Measurements from ENCODE around the gene COG1.

Gene COG1

DNA sequence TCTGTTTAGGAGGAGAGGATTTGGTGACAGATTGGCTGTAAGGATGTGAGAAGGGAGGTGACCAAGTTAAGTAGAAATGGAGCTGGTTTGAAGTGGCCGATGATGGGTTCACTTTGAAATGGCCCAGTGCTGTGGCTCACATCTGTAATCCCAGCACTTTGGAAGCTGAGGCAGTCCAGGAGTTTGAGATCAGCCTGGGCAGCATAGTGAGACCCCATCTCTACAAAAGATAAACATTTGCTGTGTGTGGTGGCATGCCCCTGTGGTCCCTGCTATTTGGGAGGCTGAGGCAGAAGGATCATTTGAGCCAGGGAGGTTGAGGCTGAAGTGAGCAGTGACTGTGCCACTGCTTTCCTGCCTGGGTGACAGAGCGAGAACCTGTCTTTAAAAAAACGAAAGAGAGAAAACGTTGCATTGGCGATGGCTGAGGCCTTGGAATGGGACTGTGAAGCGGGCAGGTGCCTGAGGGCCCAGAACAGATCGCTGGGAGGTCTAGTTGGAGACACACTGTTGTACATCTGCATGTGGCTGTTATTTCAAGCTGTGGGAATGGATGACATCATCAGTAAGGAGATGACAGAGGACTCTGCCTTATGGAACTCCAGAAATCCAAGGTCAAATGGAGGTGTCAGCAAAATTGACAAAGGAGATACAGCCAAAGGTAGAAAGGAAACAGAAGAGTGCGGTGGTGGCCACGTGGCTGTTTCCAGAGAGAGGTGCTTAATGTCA, 5.5 kb downstream of the COG1 start:
- Histone ChIP-seq H3K27me3 (ENCODE audit: control insufficient read depth in 1 of 2, insufficient read depth in 1 of 2, low read length in 2 of 2) (no peaks in the 10 kb centered on the region), H2AK5ac (ENCODE audit: low read length, severe bottlenecking) (no peak overlapping the region)
- WGBS: 96% methylated on average over 7 of the region's 9 CpGs

GRCh38 chr17:73198930-73199260, 6.0 kb downstream of the COG1 start:
- Histone ChIP-seq H4K91ac (ENCODE audit: low read length) (no peak overlapping the region), H3K18ac (ENCODE audit: low read depth in 1 of 2, low read length in 2 of 2) (no peak overlapping the region), H3K4me3 (ENCODE audit: insufficient read depth in 1 of 2, low read depth in 1 of 2, low read length in 2 of 2) (no peak overlapping the region), H3K9me3 (ENCODE audit: control insufficient read depth, low read length) (no peaks in the 10 kb centered on the region), H3K9ac (ENCODE audit: low read length) (no peak overlapping the region), H2AFZ (ENCODE audit: low read depth, low read length) (no peak overlapping the region), H2BK120ac (ENCODE audit: low read depth, low read length) (no peak overlapping the region), H2AK5ac (ENCODE audit: low read length, severe bottlenecking) (no peak overlapping the region), H3K27ac (ENCODE audit: low read length, poor library complexity, severe bottlenecking) (no peak overlapping the region), H2BK5ac (ENCODE audit: low read depth, low read length, poor library complexity, severe bottlenecking) (no peak overlapping the region), H3K27me3 (ENCODE audit: control insufficient read depth in 1 of 2, insufficient read depth in 1 of 2, low read length in 2 of 2) (no peaks in the 10 kb centered on the region), H3K36me3 (ENCODE audit: control insufficient read depth in 1 of 2, insufficient read depth in 2 of 2, low read depth in 1 of 2, low read length in 2 of 2) (peaks cover 62 to 78% of the 10 kb centered on the region in 2 experiments), H4K8ac (ENCODE audit: low read length) (no peak overlapping the region), H3K4ac (ENCODE audit: low read depth in 1 of 2, low read length in 2 of 2) (no peak overlapping the region), H3K79me1 (replicated peaks; ENCODE audit: low read length, poor library complexity, severe bottlenecking) (peaks cover 43% of the 10 kb centered on the region), H2BK12ac (ENCODE audit: low read length in 2 of 2) (no peak overlapping the region), H2BK15ac (ENCODE audit: low read depth, poor library complexity, severe bottlenecking) (no peak overlapping the region), H3K14ac (ENCODE audit: low read length in 2 of 2) (no peak overlapping the region), H3K4me2 (ENCODE audit: low read length, poor library complexity, severe bottlenecking) (no peak overlapping the region), H3K23ac (ENCODE audit: low read length in 2 of 2) (no peak overlapping the region), H3K4me1 (ENCODE audit: control insufficient read depth, insufficient read depth, low read depth, low read length) (peaks cover 18% of the 10 kb centered on the region)
- WGBS: 97% methylated on average over 6 of the region's 7 CpGs
- DNase-seq: no peak

More for the DNA sequence above, 5.5 kb downstream of the COG1 start:
- no peak overlapping the region for H2BK12ac ChIP-seq (ENCODE audit: low read length in 2 of 2)
- H4K91ac ChIP-seq (ENCODE audit: low read length): no peak overlapping the region
- H2BK15ac ChIP-seq (ENCODE audit: low read depth, poor library complexity, severe bottlenecking): no peak overlapping the region
- no peak overlapping the region for H3K27ac ChIP-seq (ENCODE audit: low read length, poor library complexity, severe bottlenecking)
- no peak overlapping the region for H3K18ac ChIP-seq (ENCODE audit: low read depth in 1 of 2, low read length in 2 of 2)
- H3K79me1 ChIP-seq (replicated peaks; ENCODE audit: low read length, poor library complexity, severe bottlenecking): peaks cover 45% of the 10 kb centered on the region
- H3K9ac ChIP-seq (ENCODE audit: low read length): no peak overlapping the region
- H2BK120ac ChIP-seq (ENCODE audit: low read depth, low read length): no peak overlapping the region
- H3K14ac ChIP-seq (ENCODE audit: low read length in 2 of 2): no peak overlapping the region
- no peak overlapping the region for H2AFZ ChIP-seq (ENCODE audit: low read depth, low read length)
- H3K36me3 ChIP-seq (ENCODE audit: control insufficient read depth in 1 of 2, insufficient read depth in 2 of 2, low read depth in 1 of 2, low read length in 2 of 2): peaks cover 59 to 73% of the 10 kb centered on the region in 2 experiments
- H4K8ac ChIP-seq (ENCODE audit: low read length): no peak overlapping the region
- no peak for DNase-seq
- peaks cover 14% of the 10 kb centered on the region for H3K4me1 ChIP-seq (ENCODE audit: control insufficient read depth, insufficient read depth, low read depth, low read length)
- no peaks in the 10 kb centered on the region for H3K9me3 ChIP-seq (ENCODE audit: control insufficient read depth, low read length)
- H3K4me2 ChIP-seq (ENCODE audit: low read length, poor library complexity, severe bottlenecking): no peak overlapping the region
- no peak overlapping the region for H2BK5ac ChIP-seq (ENCODE audit: low read depth, low read length, poor library complexity, severe bottlenecking)
- H3K4ac ChIP-seq (ENCODE audit: low read depth in 1 of 2, low read length in 2 of 2): no peak overlapping the region
- no peak overlapping the region for H3K4me3 ChIP-seq (ENCODE audit: insufficient read depth in 1 of 2, low read depth in 1 of 2, low read length in 2 of 2)
- no peak overlapping the region for H3K23ac ChIP-seq (ENCODE audit: low read length in 2 of 2)

DNA sequence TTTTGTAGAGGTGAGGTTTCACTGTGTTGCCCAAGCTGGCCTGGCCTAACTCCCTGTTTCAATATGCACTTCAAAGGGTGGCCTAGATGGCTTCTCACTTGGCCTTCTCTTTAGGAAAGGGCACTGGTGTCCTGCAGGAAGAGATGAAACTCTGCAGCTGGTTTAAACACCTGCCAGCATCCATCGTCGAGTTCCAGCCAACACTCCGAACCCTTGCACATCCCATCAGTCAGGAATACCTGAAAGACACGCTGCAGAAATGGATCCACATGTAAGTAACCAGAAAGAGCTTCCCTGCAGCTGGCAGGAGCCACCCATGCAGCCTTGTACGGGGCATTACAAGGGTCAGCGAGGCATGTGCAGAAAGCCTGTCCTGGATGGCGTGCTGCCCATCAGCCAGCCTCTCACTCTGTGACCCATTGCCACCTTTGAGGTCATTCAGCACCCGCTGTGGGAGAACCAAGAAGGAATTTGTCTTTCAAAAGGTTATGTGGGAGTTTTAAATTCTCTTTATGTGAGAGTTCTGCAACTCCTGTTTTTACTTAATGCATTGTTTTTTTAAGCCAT, 7.0 kb downstream of the COG1 start:
- H2BK12ac ChIP-seq (ENCODE audit: low read length in 2 of 2): no peak overlapping the region
- H3K79me1 ChIP-seq (replicated peaks; ENCODE audit: low read length, poor library complexity, severe bottlenecking): peaks cover 46% of the 10 kb centered on the region
- no peak overlapping the region for H3K14ac ChIP-seq (ENCODE audit: low read length in 2 of 2)
- no peaks in the 10 kb centered on the region for H3K9me3 ChIP-seq (ENCODE audit: control insufficient read depth, low read length)
- no peak overlapping the region for H3K23ac ChIP-seq (ENCODE audit: low read length in 2 of 2)
- WGBS: 95% methylated on average over 7 of the region's 8 CpGs
- no peak overlapping the region for H2BK15ac ChIP-seq (ENCODE audit: low read depth, poor library complexity, severe bottlenecking)
- peaks cover 67 to 86% of the 10 kb centered on the region in 2 experiments for H3K36me3 ChIP-seq (ENCODE audit: control insufficient read depth in 1 of 2, insufficient read depth in 2 of 2, low read depth in 1 of 2, low read length in 2 of 2)
- H3K4ac ChIP-seq (ENCODE audit: low read depth in 1 of 2, low read length in 2 of 2): no peak overlapping the region
- H2BK5ac ChIP-seq (ENCODE audit: low read depth, low read length, poor library complexity, severe bottlenecking): no peak overlapping the region
- no peak overlapping the region for H3K18ac ChIP-seq (ENCODE audit: low read depth in 1 of 2, low read length in 2 of 2)
- no peak overlapping the region for H3K27ac ChIP-seq (ENCODE audit: low read length, poor library complexity, severe bottlenecking)
- DNase-seq: no peak
- H2AFZ ChIP-seq (ENCODE audit: low read depth, low read length): no peak overlapping the region
- no peaks in the 10 kb centered on the region for H3K27me3 ChIP-seq (ENCODE audit: control insufficient read depth in 1 of 2, insufficient read depth in 1 of 2, low read length in 2 of 2)
- H2AK5ac ChIP-seq (ENCODE audit: low read length, severe bottlenecking): no peak overlapping the region
- no peak overlapping the region for H3K9ac ChIP-seq (ENCODE audit: low read length)
- no peak overlapping the region for H4K91ac ChIP-seq (ENCODE audit: low read length)
- H3K4me2 ChIP-seq (ENCODE audit: low read length, poor library complexity, severe bottlenecking): no peak overlapping the region
- no peak overlapping the region for H4K8ac ChIP-seq (ENCODE audit: low read length)
- H2BK120ac ChIP-seq (ENCODE audit: low read depth, low read length): no peak overlapping the region
- H3K4me1 ChIP-seq (ENCODE audit: control insufficient read depth, insufficient read depth, low read depth, low read length): peaks cover 20% of the 10 kb centered on the region
- no peak overlapping the region for H3K4me3 ChIP-seq (ENCODE audit: insufficient read depth in 1 of 2, low read depth in 1 of 2, low read length in 2 of 2)

GRCh38 chr17:73200476-73200875, 7.6 kb downstream of the COG1 start:
- Histone ChIP-seq H2BK12ac (ENCODE audit: low read length in 2 of 2) (no peak overlapping the region), H3K14ac (ENCODE audit: low read length in 2 of 2) (no peak overlapping the region), H3K9me3 (ENCODE audit: control insufficient read depth, low read length) (no peaks in the 10 kb centered on the region), H3K9ac (ENCODE audit: low read length) (no peak overlapping the region), H2AFZ (ENCODE audit: low read depth, low read length) (no peak overlapping the region), H2BK5ac (ENCODE audit: low read depth, low read length, poor library complexity, severe bottlenecking) (no peak overlapping the region), H3K4me2 (ENCODE audit: low read length, poor library complexity, severe bottlenecking) (no peak overlapping the region), H3K27ac (ENCODE audit: low read length, poor library complexity, severe bottlenecking) (no peak overlapping the region), H2AK5ac (ENCODE audit: low read length, severe bottlenecking) (no peak overlapping the region), H3K27me3 (ENCODE audit: control insufficient read depth in 1 of 2, insufficient read depth in 1 of 2, low read length in 2 of 2) (no peaks in the 10 kb centered on the region), H3K4me1 (ENCODE audit: control insufficient read depth, insufficient read depth, low read depth, low read length) (peaks cover 18% of the 10 kb centered on the region), H4K91ac (ENCODE audit: low read length) (no peak overlapping the region), H3K4me3 (ENCODE audit: insufficient read depth in 1 of 2, low read depth in 1 of 2, low read length in 2 of 2) (no peak overlapping the region), H3K79me1 (replicated peaks; ENCODE audit: low read length, poor library complexity, severe bottlenecking) (peaks cover 46% of the 10 kb centered on the region), H2BK120ac (ENCODE audit: low read depth, low read length) (no peak overlapping the region), H3K36me3 (ENCODE audit: control insufficient read depth in 1 of 2, insufficient read depth in 2 of 2, low read depth in 1 of 2, low read length in 2 of 2) (peaks cover 70 to 92% of the 10 kb centered on the region in 2 experiments), H3K4ac (ENCODE audit: low read depth in 1 of 2, low read length in 2 of 2) (no peak overlapping the region), H4K8ac (ENCODE audit: low read length) (no peak overlapping the region), H3K23ac (ENCODE audit: low read length in 2 of 2) (no peak overlapping the region), H2BK15ac (ENCODE audit: low read depth, poor library complexity, severe bottlenecking) (no peak overlapping the region), H3K18ac (ENCODE audit: low read depth in 1 of 2, low read length in 2 of 2) (no peak overlapping the region)
- DNase-seq: no peak
- WGBS: 92% methylated on average over 10 of the region's 10 CpGs

All from mesenchymal stem cell (in vitro differentiated cells and primary cell).